ENCODE data around the gene GSTT4. TPM values are rescaled to one million over a fixed set of nuclear protein-coding genes. Genes with fewer than 3 reads are reported as not detected.
"Not testable (repeated sequence)": the region's sequence is repeated elsewhere in the genome, so short reads cannot be mapped to it uniquely, and the experiment has no call there.

Gene GSTT4
- total RNA-seq, 2 donors from 2014 or later: not detected

- ATAC-seq (replicated peaks in 1 of 2): no peak
- no peaks in the 10 kb centered on the region for H3K27me3 Mint-ChIP-seq (ENCODE audit: low read depth)
- no peak for DNase-seq
- H3K27ac Mint-ChIP-seq: no peak overlapping the region
- H3K4me1 Mint-ChIP-seq (ENCODE audit: low read depth): no peaks in the 10 kb centered on the region
- H3K36me3 Mint-ChIP-seq (ENCODE audit: insufficient read depth in 2 of 2): no peaks in the 10 kb centered on the region
- no peaks in the 10 kb centered on the region for H3K9me3 Mint-ChIP-seq
- H3K4me3 Mint-ChIP-seq: no peak overlapping the region
Observed at GRCh38 chr22:23997092-23997491, 8.2 kb downstream of the GSTT4 start.

GRCh38 chr22:23993581-23994177 lies 11.6 kb downstream of the GSTT4 start:
- not testable (repeated sequence) for H3K36me3 Mint-ChIP-seq (ENCODE audit: insufficient read depth in 2 of 2); H3K9me3 Mint-ChIP-seq; H3K4me1 Mint-ChIP-seq (ENCODE audit: low read depth); H3K4me3 Mint-ChIP-seq; H3K27me3 Mint-ChIP-seq (ENCODE audit: low read depth); H3K27ac Mint-ChIP-seq; DNase-seq; ATAC-seq (replicated peaks in 1 of 2)

GRCh38 chr22:23993080-23993479 lies 12.2 kb downstream of the GSTT4 start:
- H3K9me3 Mint-ChIP-seq; H3K4me1 Mint-ChIP-seq (ENCODE audit: low read depth); H3K27me3 Mint-ChIP-seq (ENCODE audit: low read depth); ATAC-seq (replicated peaks in 1 of 2); H3K36me3 Mint-ChIP-seq (ENCODE audit: insufficient read depth in 2 of 2); H3K4me3 Mint-ChIP-seq; DNase-seq; H3K27ac Mint-ChIP-seq: not testable (repeated sequence)

- not testable (repeated sequence) for H3K27me3 Mint-ChIP-seq (ENCODE audit: low read depth); DNase-seq; H3K4me3 Mint-ChIP-seq; H3K36me3 Mint-ChIP-seq (ENCODE audit: insufficient read depth in 2 of 2); H3K4me1 Mint-ChIP-seq (ENCODE audit: low read depth); H3K9me3 Mint-ChIP-seq
- peak in 1 of 2 donors; percentile 75 for ATAC-seq (replicated peaks in 1 of 2)
- peak overlapping the region; percentile 41 for H3K27ac Mint-ChIP-seq
Observed at GRCh38 chr22:23989583-23990244, 15.5 kb downstream of the GSTT4 start.

- H3K9me3 Mint-ChIP-seq; H3K36me3 Mint-ChIP-seq (ENCODE audit: insufficient read depth in 2 of 2); ATAC-seq (replicated peaks in 1 of 2); H3K4me1 Mint-ChIP-seq (ENCODE audit: low read depth); H3K4me3 Mint-ChIP-seq; DNase-seq; H3K27ac Mint-ChIP-seq; H3K27me3 Mint-ChIP-seq (ENCODE audit: low read depth): not testable (repeated sequence)
Observed at GRCh38 chr22:23986538-23987178, 18.6 kb downstream of the GSTT4 start.

- not testable (repeated sequence) for H3K9me3 Mint-ChIP-seq; DNase-seq; H3K4me3 Mint-ChIP-seq; ATAC-seq (replicated peaks in 1 of 2); H3K4me1 Mint-ChIP-seq (ENCODE audit: low read depth); H3K27me3 Mint-ChIP-seq (ENCODE audit: low read depth); H3K36me3 Mint-ChIP-seq (ENCODE audit: insufficient read depth in 2 of 2); H3K27ac Mint-ChIP-seq
Observed at GRCh38 chr22:23986089-23986488, 19.2 kb downstream of the GSTT4 start.

GRCh38 chr22:23984430-23984829 lies 20.8 kb downstream of the GSTT4 start:
- ATAC-seq (replicated peaks in 1 of 2) (peak; percentile 70 to 87), DNase-seq (peak; percentile 62 to 69)
- H3K27ac Mint-ChIP-seq: no peak overlapping the region
- no peaks in the 10 kb centered on the region for H3K9me3 Mint-ChIP-seq
- H3K4me1 Mint-ChIP-seq (ENCODE audit: low read depth): peaks cover 5% of the 10 kb centered on the region
- H3K36me3 Mint-ChIP-seq (ENCODE audit: insufficient read depth in 2 of 2): no peaks in the 10 kb centered on the region
- no peaks in the 10 kb centered on the region for H3K27me3 Mint-ChIP-seq (ENCODE audit: low read depth)
- H3K4me3 Mint-ChIP-seq: no peak overlapping the region

GRCh38 chr22:23980567-23980966 lies 24.7 kb downstream of the GSTT4 start:
- DNase-seq; H3K4me3 Mint-ChIP-seq; H3K27ac Mint-ChIP-seq; H3K36me3 Mint-ChIP-seq (ENCODE audit: insufficient read depth in 2 of 2); H3K4me1 Mint-ChIP-seq (ENCODE audit: low read depth); H3K27me3 Mint-ChIP-seq (ENCODE audit: low read depth); H3K9me3 Mint-ChIP-seq; ATAC-seq (replicated peaks in 1 of 2): not testable (repeated sequence)

GRCh38 chr22:23979557-23980240 lies 25.6 kb downstream of the GSTT4 start, which contains the start of gene GSTT2:
GSTT2 (plus strand) TSS chr22:23980134.
- not testable (repeated sequence) for H3K9me3 Mint-ChIP-seq; DNase-seq; H3K27me3 Mint-ChIP-seq (ENCODE audit: low read depth); H3K4me1 Mint-ChIP-seq (ENCODE audit: low read depth); H3K4me3 Mint-ChIP-seq; H3K36me3 Mint-ChIP-seq (ENCODE audit: insufficient read depth in 2 of 2); H3K27ac Mint-ChIP-seq
- peak; percentile 26 to 62 for ATAC-seq (replicated peaks in 1 of 2)

GRCh38 chr22:23977304-23977703 lies 27.9 kb downstream of the GSTT4 start:
- H3K4me3 Mint-ChIP-seq; H3K27ac Mint-ChIP-seq; DNase-seq; ATAC-seq (replicated peaks in 1 of 2); H3K27me3 Mint-ChIP-seq (ENCODE audit: low read depth); H3K4me1 Mint-ChIP-seq (ENCODE audit: low read depth); H3K36me3 Mint-ChIP-seq (ENCODE audit: insufficient read depth in 2 of 2); H3K9me3 Mint-ChIP-seq: not testable (repeated sequence)

GRCh38 chr22:23974836-23975352 lies 30.4 kb downstream of the GSTT4 start:
- H3K4me1 Mint-ChIP-seq (ENCODE audit: low read depth): peaks cover 21% of the 10 kb centered on the region
- not testable (repeated sequence) for H3K36me3 Mint-ChIP-seq (ENCODE audit: insufficient read depth in 2 of 2); H3K27me3 Mint-ChIP-seq (ENCODE audit: low read depth); DNase-seq; H3K9me3 Mint-ChIP-seq; H3K27ac Mint-ChIP-seq; H3K4me3 Mint-ChIP-seq
- peak; percentile 47 to 64 for ATAC-seq (replicated peaks in 1 of 2)

- H3K27me3 Mint-ChIP-seq (ENCODE audit: low read depth); H3K9me3 Mint-ChIP-seq; DNase-seq; H3K4me3 Mint-ChIP-seq; H3K27ac Mint-ChIP-seq: not testable (repeated sequence)
- peaks cover 6 to 11% of the 10 kb centered on the region in 2 donors for H3K36me3 Mint-ChIP-seq (ENCODE audit: insufficient read depth in 2 of 2)
- peak; percentile 94 to 98 for ATAC-seq (replicated peaks in 1 of 2)
- H3K4me1 Mint-ChIP-seq (ENCODE audit: low read depth): peaks cover 23% of the 10 kb centered on the region
Observed at GRCh38 chr22:23974345-23974744, 30.9 kb downstream of the GSTT4 start, which contains the start of gene DDT. DDT (minus strand) TSS chr22:23974441; CDS start chr22:23974414, 27 bp downstream.

- not testable (repeated sequence) for H3K27ac Mint-ChIP-seq
- peak overlapping the region in 1 of 2 donors; percentile 30 for H3K4me3 Mint-ChIP-seq
Observed at GRCh38 chr22:23971927-23972326, 33.3 kb downstream of the GSTT4 start.

More at GRCh38 chr22:23971927-23972326, 33.3 kb downstream of the GSTT4 start:
- H3K36me3 Mint-ChIP-seq (ENCODE audit: insufficient read depth in 2 of 2): peaks cover 6 to 11% of the 10 kb centered on the region in 2 donors
- not testable (repeated sequence) for H3K9me3 Mint-ChIP-seq; DNase-seq; H3K27me3 Mint-ChIP-seq (ENCODE audit: low read depth); ATAC-seq (replicated peaks in 1 of 2)
- peaks cover 28% of the 10 kb centered on the region for H3K4me1 Mint-ChIP-seq (ENCODE audit: low read depth)

Measured in activated T-cell treated with anti-CD3 and anti-CD28 coated beads, Interleukin-2, amount 50 U/mL, for 72 hours (primary cell).